ENCODE measurements around the gene FCHSD2.
A peak's percentile ranks its signal among the peaks of the same experiment; 100 is the strongest.
"Not testable (repeated sequence)": the region's sequence is repeated elsewhere in the genome, so short reads cannot be mapped to it uniquely, and the experiment has no call there.

The FCHSD2 gene

GRCh38 chr11:72833811-72834493 is 308.2 kb downstream of the FCHSD2 start:
- DNase-seq (ENCODE audit: low read depth), result no peak

DNA sequence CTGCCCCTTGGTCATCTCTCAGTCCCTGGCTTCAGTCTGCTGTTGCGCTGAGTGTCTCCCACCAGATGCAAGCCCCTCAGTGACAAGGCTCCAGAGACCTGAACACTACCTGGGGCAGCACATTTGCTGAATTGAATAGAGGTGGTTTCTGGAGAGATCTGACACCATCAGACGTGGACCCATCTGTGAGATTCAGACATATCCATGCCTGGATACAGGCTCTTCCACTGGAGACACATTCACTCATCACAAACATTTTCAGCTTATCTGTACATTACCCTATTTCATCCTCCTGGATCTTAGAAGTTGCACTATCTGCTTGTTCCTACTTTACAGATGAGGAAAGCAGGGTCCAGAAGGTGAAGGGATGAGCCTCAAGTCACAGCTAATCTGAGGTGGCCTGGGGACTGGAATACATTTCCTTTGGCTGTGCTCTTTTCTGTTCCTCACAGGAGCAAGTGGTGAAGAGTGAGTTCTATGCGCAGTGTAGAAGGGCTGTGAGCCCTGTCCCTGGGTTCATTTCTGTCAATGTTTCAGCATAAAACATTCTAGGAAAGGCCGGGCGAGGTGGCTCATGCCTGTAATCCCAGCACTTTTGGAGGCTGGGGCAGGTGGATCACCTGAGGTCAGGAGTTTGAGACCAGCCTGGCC is 308.9 kb downstream of the FCHSD2 start:
- DNase-seq (ENCODE audit: low read depth), result no peak

GRCh38 chr11:72832301-72833082 is 309.6 kb downstream of the FCHSD2 start:
- DNase-seq (ENCODE audit: low read depth), result no peak

DNA sequence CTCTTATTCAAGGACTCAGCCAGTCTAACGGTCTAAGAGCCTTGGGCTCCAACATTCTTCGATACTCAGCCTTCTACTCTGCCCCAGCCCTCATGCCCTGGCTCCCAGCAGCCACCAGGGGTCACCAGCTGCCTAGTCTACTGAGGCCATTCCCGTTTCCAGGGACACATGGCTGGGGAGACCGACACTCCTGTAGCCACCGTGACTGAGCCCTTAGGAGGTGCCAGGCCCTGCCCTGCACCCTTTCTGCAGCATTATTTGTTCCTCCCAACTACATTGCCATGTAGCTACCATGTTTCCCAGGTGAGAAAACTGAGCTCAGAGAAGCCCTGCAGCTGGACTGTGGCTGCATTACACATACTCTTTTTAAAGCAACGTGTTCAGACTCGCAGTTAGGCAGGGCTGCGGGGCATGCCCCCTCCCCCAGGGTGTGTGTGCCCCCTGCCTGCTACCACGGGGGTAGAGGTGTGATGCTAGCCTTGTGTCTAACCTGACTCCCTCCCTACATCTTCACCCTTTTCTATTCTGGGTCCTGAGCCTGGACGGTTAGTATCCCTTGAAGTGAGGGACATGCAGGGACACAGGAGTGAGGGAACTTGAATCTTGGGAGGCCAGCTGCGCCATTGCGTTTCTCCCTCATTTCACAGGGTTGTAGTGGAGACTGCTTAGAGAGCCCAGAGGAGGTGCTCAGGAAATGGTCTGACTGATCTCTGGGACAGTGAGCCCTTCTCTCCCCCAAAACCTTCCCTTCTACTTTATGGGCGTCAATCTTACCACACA is 310.4 kb downstream of the FCHSD2 start:
- DNase-seq (ENCODE audit: low read depth), result no peak

- no peak for DNase-seq (ENCODE audit: low read depth)
These were observed 312.1 kb downstream of the FCHSD2 start for GRCh38 chr11:72829884-72830533.

DNA sequence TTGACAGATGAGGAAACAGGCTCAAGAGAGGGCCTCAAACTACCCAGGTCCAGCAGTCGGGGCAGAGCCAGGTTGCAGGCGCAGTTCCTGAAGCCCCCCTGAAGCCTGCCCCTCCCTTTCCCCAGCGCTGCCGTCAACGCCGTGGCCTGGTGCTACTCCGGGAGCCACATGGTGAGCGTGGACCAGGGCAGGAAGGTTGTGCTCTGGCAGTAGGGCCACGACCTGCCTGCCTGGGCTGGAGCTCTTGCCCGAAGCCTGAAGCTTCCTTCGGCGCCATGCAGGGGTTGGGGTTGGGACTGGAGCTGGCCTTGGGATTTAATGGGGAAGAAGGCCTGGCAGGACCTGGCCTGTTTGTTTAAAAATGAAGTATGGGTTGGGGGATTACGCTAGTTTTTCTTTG is 312.9 kb downstream of the FCHSD2 start:
- no peak for DNase-seq (ENCODE audit: low read depth)

GRCh38 chr11:72828692-72829101 is 313.4 kb downstream of the FCHSD2 start:
- DNase-seq (ENCODE audit: low read depth), result no peak

DNA sequence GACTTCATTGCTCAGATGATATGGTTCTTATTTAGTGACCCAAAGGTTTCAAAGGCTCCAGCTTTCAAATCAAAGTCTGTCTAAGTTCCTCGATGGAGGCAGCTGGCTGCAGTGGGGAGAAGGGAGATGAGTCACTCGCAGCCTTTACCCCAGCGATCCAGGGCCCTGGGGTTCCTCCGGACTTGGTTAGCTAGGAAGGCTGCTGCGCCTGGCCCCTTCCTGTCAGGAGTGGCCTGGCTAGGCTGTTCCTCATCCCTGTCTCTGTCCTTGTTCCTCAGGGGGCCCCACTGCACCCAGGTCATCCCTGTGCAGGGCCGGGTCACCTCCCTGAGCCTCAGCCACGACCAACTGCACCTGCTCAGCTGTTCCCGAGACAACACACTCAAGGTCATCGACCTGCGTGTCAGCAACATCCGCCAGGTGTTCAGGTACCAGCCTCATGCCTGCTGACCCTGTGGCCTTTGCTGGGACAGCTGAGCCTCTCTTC is 314.0 kb downstream of the FCHSD2 start:
- DNase-seq (ENCODE audit: low read depth), result no peak

DNA sequence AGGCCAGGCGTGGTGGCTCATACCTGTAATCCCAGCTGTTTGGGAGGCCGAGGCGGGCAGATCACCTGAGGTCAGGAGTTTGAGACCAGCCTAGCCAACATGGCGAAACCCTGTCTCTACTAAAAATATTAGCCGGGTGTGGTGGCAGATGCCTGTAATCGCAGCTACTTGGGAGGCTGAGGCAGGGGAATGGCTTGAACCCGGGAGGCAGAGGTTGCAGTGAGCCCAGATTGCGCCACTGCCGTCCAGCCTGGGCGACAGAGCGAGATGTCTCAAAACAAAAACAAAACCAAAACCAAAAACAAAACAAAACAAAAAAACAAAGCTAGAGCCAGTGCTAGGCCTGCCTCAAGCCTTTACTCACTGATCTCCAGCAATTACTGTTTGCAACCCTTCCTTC is 314.5 kb downstream of the FCHSD2 start:
- DNase-seq (ENCODE audit: low read depth), result not testable (repeated sequence)

GRCh38 chr11:72826942-72827480 is 315.1 kb downstream of the FCHSD2 start:
- DNase-seq (ENCODE audit: low read depth), result no peak

GRCh38 chr11:72826191-72826941 is 315.8 kb downstream of the FCHSD2 start:
- DNase-seq (ENCODE audit: low read depth), result no peak

- no peak for DNase-seq (ENCODE audit: low read depth)
These were observed 316.5 kb downstream of the FCHSD2 start for GRCh38 chr11:72825661-72826060.

- DNase-seq (ENCODE audit: low read depth), result no peak
These were observed 317.2 kb downstream of the FCHSD2 start for GRCh38 chr11:72824811-72825505.

DNA sequence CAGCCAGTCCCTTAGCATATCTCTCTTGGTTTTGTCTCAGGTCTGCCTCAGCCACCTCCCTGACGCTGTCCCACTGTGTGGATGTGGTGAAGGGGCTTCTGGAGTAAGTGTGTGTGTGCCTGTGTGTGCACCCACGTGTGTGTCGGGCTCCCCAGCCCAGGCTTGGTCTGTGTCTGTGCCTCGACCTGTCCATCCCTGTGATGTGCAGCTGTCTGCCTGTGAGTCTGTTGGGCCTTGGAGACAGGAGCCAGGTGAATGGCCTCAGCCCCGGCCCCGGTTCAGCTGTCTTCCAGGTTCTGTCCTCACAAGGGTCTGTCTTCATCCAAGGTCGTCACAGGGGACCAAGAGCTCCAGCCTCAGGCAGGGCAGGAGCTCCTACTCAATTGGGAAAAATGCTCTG is 318.1 kb downstream of the FCHSD2 start:
- DNase-seq (ENCODE audit: low read depth), result no peak

DNA sequence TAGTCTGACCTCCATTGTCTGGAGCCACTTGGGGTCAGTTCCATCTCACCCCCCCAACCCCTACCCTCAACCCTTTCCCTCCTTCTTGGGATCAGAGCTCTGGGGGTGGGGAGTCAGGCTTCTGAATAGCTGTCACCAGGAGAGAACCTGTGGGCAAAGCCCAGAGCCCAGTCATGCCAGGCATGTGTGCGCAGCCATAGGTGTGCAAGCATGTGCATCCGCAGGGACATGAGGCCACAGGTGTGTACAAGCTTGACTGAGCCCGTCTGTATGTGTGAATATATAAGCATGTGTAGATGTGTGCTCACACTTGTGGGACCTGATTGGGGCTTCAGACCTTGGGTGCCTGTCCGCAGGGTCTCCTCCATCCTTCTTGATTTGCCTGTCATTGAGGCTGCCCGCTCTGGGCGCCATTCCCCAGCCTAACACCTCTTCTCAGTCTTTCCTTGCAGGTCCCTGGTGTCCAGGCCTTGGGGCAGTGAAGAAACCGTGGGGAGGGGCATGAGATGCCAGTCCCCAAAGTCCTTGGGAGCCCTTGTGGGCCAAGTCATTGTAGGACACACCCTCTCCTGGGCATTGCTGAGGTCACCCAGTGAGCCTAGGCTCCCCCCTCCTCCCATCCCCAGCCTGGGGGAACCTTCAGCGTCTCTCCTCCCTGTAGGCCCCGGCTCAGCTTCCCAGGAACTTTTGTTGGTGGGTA is 318.9 kb downstream of the FCHSD2 start:
- no peak for DNase-seq (ENCODE audit: low read depth)

- peak; percentile 85 for DNase-seq (ENCODE audit: low read depth)
These were observed 320.0 kb downstream of the FCHSD2 start for GRCh38 chr11:72821920-72822799.

- no peak for DNase-seq (ENCODE audit: low read depth)
These were observed 320.7 kb downstream of the FCHSD2 start for GRCh38 chr11:72821221-72821919.
